Head of caudate nucleus (tissue), 42 donors: ENCODE results near the gene HRAS.

Experiments used
- DNase-seq, 42 donors: peaks; one replicate each; pipeline versions ENCODE4 v3.0.0 to v3.0.0-alpha.2; 2020 to 2021; ENCODE audit warnings: mixed read lengths in 7 of 42
- intact Hi-C: fragments of 100-400 bp; cut with DNase I; formaldehyde crosslinking; loops from one replicate; pipeline ENCODE4 v1.15.0; 2022

Gene HRAS

DNA sequence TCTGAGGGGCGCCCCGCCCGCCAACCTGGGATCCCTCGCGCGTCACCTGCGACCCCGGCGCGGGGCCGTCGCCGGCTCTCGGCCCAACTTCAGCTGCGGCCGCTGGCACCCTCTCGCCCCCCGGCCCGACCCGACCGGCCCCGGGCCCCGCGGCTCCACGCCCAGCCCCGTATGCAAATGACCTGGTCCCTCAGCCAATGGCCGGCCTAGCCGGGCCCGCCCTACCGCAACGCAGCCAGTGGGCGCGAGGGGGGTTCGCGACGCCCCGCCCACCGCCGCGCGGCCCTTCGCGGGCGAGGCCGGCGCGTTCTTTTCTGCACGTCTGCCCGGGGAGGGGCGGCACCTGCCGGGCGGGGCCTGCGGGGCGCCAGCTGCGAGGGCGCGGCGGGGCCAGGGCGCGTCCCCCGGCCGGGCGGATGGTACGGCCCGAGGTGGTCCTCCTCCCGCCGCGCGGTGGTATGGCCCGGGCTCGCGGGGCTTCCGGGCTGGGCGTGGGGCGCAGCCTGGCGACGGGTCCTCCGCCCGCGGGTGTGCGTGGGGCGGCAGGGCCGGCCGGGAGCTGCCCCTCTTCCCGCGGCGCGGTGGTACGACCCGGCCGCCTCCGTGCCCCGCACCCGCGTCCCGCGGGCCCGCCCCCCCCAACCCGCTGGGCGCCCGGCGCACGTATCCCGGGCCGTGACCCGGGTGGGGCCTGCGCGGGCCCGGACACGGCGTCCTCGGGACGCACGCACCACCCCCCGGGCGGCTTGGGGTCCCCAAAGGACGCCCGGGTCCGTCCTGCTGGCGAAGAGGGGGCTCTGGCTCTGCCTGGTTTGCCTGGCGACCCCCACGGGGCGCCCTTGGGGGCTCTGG, 33.2 kb upstream of the HRAS start:
- DNase-seq = peak; percentile 73 to 95 (median 92)
- intact Hi-C loops = loop anchor here (10.0 kb wide), 1 partner anchor 126 kb away; the partner anchor contains the start of genes DEAF1 and TMEM80

DNA sequence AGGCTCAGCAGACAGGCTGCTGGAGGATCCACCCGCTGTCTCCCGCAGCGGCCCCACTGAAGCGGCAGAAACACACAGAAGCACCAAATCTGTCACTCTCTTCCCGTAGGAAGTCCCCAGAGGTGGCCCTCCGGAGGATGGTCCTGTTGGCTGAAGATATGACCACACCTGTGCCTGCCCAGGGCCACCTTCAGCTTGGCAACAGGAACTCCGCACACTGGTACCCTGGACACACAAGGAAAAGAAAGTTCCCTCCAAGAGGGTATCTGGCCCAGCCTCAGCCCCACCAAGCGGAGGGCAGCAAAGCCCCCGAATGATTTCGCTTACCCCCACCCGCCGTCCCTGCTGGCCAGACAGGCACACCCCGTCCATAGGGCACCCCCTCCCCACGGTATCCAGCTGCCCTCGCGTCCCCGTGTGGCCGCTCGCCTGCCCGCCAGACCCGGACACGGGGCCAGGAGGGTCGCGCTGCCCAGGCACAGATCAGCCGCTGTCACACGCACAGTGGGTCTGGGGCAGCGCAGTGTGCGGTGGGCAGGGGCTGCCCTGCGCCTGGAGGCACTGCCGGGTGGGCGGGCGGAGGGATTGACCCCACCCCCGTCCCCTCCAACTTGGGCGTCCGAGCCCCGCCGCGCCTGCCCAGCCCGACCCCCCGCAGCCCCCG, 32.4 kb upstream of the HRAS start:
- intact Hi-C loops = loop anchor here (10.0 kb wide), 1 partner anchor 127 kb away; the partner anchor contains the start of genes DEAF1 and TMEM80
- no peak for DNase-seq

DNA sequence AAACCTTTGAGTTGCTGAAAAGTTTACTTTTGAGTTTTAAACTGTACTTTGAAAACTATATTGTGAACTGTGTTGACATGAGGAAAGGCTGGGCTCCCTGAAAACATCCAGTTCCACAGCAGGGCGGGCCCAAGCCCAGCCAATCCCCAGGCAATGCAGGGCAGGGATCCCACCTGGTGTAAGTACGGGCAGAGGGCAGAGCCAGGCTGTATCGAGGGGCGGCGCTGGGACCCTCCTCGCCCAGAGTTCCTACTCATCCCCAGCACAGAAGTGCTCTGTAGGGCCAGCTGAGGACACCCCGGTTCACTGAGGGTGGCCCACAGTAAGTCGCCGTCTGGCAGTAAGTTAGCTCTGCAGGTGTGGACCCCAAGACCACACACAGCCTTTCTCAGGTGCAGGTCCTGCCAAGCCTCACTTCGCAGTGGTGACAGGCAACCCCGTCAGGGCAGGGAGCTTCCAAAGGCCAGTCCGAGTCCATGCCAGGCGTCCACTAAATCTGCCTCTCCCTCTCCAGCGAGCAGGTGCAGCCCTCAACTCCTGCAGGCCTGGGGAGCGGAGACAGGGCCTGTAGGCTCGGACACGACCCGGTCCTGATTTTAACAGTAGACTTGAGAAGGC, 31.7 kb upstream of the HRAS start:
- DNase-seq = no peak
- intact Hi-C loops = loop anchor here (10.0 kb wide), 1 partner anchor 128 kb away; the partner anchor contains the start of genes DEAF1 and TMEM80

DNA sequence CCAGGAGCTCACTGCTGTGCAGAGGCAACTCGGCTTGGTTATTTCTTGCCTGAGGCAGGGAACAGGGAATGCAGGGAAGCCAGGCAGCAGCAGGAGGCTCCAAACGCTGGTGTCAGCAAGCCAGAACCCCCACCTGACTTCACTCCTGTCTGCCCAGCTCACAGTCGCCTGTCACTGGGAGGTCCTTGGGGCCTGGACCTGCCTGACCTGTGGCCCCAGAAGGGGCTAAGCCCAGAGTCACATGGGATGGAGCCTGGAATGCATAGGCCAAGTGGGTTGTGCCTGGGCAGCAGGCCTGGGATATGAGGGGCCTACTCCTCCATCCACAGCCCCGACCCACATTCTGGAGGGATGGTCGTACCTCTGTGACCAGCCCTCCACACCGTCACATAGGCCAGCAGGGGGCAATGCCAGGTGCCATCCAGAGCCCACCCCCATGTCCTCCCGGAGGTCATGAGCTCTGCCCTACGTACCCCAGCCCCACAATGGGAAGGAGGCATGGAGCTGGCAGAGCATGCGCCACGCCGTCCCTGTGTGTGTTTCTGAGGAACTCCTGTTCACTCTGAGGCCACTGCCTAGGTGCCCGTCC, 30.6 kb upstream of the HRAS start:
- intact Hi-C loops = loop anchor here (10.0 kb wide), 1 partner anchor 129 kb away; the partner anchor contains the start of genes DEAF1 and TMEM80

DNA sequence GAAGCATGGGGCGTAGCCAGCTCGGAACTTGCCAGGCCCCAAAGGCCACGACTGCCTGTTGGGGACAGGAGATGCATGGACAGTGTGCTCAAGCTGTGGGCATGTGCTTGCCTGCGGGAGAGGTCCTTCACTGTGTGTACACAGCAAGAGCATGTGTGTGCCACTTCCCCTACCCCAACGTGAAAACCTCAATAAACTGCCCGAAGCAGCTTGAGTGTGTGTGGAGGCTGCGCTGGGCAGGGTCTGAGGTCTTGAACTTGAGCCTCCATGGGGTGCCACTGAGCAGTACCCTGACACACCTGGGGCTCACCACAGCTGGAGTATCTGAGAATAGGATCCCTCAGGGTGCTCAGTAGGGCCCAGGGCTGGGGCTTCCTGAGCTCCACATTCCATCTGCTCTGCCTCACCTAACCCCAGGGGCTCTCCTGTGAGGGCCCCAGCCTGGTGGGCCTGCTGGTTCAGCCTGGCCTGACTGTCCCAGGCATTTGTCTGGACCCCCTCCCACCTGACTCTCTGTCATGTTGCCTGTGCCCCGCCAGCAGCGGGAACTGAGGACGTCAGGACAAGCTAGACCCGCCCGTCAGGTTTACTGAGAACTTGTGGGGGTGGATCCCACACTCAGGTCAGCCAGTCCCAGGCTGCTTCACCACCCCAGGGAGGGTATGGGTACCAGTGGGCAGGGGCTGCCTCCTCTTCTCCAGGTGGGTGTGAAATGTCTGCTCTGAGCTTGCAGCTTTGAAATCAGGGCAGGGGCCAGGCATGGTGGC, 28.6 kb upstream of the HRAS start:
- DNase-seq = no peak
- intact Hi-C loops = loop anchor here (10.0 kb wide), 1 partner anchor 131 kb away; the partner anchor contains the start of genes DEAF1 and TMEM80

More for the DNA sequence above, 30.6 kb upstream of the HRAS start:
- no peak for DNase-seq

DNA sequence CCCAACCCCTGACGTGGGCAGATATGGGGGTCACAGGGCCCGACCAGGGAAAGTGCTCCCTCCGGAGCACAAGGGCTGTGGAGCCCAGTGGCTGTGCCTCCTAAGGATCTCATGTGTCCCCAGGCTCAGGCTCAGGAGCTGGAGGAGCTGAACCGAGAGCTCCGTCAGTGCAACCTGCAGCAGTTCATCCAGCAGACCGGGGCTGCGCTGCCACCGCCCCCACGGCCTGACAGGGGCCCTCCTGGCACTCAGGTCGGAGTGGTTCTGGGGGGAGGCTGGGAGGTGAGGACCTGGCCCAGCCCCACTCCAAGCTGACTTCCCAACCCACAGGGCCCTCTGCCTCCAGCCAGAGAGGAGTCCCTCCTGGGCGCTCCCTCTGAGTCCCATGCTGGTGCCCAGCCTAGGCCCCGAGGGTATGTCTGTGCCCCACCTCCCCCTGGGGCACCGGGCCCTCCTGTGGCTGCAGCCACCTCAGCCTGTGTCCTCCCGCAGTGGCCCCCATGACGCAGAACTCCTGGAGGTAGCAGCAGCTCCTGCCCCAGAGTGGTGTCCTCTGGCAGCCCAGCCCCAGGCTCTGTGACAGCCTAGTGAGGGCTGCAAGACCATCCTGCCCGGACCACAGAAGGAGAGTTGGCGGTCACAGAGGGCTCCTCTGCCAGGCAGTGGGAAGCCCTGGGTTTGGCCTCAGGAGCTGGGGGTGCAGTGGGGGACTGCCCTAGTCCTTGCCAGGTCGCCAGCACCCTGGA, 27.9 kb upstream of the HRAS start:
- intact Hi-C loops = loop anchor here (10.0 kb wide), 1 partner anchor 132 kb away; the partner anchor contains the start of genes DEAF1 and TMEM80
- DNase-seq = no peak

DNA sequence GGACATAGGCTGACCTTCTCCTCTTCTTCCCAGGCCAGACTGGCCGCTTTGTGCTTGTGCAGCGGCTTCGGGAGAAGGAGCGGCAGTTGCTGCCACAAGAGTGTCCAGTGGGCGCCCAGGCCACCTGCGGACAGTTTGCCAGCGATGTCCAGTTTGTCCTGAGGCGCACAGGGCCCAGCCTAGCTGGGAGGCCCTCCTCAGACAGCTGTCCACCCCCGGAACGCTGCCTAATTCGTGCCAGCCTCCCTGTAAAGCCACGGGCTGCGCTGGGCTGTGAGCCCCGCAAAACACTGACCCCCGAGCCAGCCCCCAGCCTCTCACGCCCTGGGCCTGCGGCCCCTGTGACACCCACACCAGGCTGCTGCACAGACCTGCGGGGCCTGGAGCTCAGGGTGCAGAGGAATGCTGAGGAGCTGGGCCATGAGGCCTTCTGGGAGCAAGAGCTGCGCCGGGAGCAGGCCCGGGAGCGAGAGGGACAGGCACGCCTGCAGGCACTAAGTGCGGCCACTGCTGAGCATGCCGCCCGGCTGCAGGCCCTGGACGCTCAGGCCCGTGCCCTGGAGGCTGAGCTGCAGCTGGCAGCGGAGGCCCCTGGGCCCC, 26.8 kb upstream of the HRAS start:
- intact Hi-C loops = loop anchor here (10.0 kb wide), 1 partner anchor 133 kb away; the partner anchor contains the start of genes DEAF1 and TMEM80
- DNase-seq = no peak

DNA sequence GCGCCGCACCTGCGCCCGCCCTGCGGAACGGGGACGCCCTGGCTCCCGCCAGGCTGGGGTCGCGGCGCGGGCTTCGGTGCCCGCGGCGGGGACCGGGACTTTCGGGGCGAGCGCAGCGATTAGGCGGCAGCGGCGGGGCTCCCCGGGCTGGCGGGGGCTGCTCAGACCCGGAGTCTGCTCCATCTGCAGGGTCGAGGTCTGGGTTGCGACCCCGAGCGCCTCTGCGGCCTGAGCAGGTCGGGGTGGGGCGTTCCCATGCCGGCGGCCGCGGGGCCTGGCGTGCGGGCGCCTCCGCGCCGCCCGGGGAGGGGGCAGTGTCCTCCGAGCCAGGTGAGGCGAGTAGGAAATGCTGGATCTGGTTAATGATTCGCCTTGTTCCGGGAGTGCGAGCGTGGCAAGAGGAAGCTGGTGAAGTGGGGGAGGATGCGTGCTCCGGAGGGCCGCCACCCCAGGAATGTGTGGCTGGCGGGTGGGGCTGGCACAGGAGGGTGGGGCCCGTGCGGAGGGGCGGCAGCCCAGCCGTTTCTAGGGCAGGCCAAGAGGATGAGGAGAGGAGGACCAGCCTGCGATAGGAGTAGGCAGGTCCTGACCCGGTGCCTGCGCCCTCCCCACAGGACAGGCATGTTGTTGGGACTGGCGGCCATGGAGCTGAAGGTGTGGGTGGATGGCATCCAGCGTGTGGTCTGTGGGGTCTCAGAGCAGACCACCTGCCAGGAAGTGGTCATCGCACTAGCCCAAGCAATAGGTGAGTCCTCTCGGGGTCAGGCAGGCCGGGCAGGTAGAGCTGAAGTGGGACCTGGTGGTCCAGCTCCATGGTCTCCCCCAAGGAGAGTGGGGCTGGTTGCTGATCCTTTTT, 26.0 kb upstream of the HRAS start:
- peak in 28 of 42 donors; percentile 25 to 78 (median 49) for DNase-seq
- intact Hi-C loops = loop anchor here (10.0 kb wide), 1 partner anchor 133 kb away; the partner anchor contains the start of genes DEAF1 and TMEM80

DNA sequence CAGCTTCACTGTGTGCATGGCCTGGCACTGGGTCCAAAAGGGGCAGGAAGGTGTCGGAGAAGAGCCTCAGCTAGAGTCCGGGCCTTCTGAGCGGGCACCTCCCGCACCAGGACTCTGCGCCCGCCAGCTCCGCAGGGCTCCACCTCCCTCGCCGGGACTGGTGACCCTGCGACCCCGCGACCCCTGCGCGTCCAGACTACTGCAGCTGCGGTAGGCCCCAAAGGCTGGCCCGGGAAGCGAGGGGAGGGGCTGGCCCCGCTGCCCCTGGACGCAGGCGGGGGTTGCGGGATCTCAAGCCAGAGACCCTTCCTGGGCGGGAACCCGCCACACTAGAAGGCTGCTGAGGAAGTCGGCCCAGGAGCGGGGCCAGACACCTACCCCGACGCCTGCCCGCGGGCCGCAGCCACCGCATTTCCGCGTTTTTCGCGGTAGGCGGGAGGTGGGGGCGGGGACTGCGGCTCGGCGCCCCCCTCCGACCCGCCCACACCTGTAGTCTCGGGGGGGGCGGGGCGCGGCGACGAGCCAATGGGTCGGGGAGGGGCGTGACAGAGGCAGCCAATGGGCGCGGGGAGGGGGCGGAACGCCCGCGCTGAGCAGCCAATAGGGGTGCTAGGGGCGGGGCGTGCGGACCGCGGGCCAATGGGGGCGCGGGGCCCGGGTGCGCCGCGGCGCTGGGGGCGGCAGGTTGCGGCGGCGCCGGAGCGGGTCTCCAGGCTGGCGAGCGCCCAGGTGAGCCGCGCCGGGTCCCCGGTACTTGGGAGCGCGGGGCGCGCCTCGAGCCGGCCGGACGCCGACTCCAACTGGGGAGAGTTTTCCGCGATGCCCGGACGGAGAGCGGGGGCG, 25.1 kb upstream of the HRAS start, which contains the start of the genes LMNTD2 and RASSF7:
Gene LMNTD2, minus strand, starts transcription at position 434 of the 843 bp plus-strand sequence. Its CDS starts 22 bp downstream, at position 412.
Gene RASSF7, plus strand, starts transcription at position 666 of the 843 bp plus-strand sequence. CDS start 799 bp downstream, outside the sequence.
- intact Hi-C loops = loop anchor here (10.0 kb wide), 1 partner anchor 134 kb away; the partner anchor contains the start of genes DEAF1 and TMEM80
- peak; percentile 74 to 96 (median 91) for DNase-seq

DNA sequence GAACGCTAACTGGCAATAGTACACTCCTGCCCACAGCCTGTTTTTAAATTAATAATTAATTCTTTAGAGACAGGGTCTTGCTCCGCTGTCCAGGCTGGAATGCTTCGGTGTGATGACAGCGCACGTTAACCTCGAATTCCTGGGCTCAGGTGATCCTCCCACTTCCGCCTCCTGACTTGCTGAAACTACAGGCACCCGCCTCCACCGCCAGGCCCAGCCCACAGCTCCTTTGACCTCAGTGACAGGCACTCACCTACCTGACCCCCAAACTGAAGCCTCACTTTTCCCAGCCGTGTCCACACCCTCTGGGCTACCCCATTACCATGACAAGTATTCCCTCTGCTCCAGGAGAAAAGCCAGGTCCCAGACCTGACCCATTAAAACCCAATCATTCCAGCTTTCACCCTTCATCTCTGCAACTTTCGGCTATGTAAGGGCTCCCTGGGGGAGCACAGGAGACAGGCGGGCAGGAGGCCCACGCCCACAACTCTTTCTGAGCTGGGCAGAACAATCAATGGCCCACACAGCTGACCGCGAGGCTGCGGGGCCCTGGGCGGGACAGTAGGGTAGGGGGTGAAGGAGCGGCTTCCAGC, 24.4 kb upstream of the HRAS start:
- DNase-seq = peak in 6 of 42 donors; percentile 39 to 54 (median 46)
- intact Hi-C loops = loop anchor here (10.0 kb wide), 1 partner anchor 135 kb away; the partner anchor contains the start of genes DEAF1 and TMEM80

DNA sequence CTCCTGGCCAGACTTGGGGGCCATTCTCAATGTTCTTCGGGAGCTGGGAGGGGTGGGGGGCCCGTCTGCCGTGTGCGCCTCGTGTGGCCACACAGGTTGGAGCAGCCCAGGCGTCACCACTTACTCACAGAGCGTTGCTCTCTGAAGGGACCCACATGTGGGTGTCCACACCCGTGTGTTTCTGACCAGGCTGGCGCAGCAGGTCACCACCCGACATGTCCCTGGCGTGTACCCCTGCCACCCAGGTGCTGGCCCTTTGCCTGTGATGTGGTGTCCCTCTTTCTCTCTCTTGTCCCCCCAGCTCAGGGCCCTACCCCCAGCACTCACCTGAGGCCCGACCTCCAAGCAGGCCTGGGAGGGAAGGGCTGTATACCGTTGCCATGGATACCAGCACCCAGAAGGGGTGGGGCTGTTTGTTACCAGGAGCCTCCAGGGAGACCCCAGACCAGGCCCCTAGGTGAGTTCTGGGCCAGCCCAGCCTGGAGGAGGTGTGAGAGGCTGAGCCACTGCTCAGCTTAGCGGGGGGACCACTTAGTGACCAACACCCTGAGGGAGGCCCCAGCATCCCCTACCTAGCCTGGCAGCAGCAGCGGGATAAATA, 23.7 kb upstream of the HRAS start:
- intact Hi-C loops = no loop called here
- DNase-seq = no peak

DNA sequence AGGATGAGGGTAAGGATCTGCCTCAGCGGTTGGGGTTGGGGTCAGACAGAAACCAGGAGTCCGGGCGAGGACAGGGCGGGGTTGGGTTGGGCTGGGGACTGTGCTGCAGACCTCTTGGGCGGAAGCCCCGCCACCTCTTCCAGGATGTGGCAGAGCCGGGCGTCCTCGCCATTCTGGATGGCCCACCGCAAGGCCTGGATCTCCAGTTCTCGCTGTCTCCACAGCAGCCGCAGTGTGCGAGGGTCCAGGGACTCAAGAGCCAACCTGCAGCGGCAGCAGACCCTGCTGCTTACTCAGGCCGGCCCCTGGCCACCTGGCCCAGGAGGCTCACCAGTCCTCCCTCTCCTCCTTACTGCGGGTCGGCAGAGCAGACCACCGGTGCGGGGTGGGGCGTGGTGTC, 23.1 kb upstream of the HRAS start:
- intact Hi-C loops = no loop called here
- no peak for DNase-seq

DNA sequence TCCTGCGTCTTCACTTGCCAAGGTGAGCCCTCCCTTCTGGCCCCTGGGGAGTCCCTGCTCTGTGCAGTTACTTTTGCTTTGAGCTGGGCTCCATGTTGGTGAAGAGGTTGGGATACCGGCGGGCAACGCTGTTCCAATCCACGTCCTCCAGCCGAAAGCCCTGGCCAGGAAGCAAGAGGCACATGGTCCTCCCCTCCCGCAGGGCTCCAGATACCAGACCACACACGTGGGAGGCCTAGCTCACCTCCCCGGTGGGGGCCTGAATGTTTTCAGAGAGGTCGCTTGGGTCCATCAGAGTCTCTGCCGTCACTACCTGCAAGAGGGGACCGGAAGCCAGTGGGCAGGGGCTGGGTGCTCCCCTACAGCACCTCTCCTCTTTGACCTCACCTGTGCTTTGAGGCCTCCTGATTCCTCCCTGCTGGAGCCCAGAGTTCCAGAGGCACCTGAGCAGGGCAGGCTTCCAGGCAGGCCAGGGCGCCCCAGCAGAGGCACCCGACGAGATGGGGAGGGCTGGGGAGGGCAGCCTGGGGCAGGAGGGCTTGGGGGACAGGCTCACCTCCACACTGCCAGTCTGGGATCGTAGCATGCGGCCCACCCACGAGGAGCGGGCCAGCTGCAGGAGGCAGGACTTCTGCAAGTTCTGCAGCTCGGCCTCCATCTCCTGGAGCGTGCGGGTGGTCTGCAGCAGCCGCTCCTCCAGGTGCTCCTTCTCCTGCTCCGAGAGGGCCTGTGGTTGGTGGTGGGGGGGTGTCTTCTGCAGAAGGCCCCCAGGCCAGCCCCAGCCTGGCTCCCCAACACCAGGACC, 22.2 kb upstream of the HRAS start:
- no peak for DNase-seq
- intact Hi-C loops = no loop called here
